Naive thymus-derived CD4-positive, alpha-beta T cell (primary cell): ENCODE measurements around the gene AKR1E2. TPM values are rescaled to one million over a fixed set of nuclear protein-coding genes. Genes with fewer than 3 reads are reported as not detected.
A peak's percentile ranks its signal among the peaks of the same experiment; 100 is the strongest.

Experiments
- ATAC-seq: fragments of 150-1000 bp; cut with Tn5 transposase; 2 replicates; pipeline ENCODE4 v1.10.0; 2021; ENCODE audit warnings: mild to moderate bottlenecking, moderate library complexity
- CTCF ChIA-PET: fragments of 350-600 bp; sonication (Branson Sonifier 250); formaldehyde crosslinking; loops from one replicate; lab custom pipeline; 2021; ENCODE audit warnings: antibody characterized with exemption; lab: Charles Lee
- POLR2A ChIA-PET: fragments of 350-600 bp; sonication (Branson Sonifier 250); formaldehyde crosslinking; loops from one replicate; lab custom pipeline; 2021; ENCODE audit warnings: antibody characterized with exemption, inconsistent platforms; lab: Charles Lee
- DNase-seq, 9 donors: peaks; one replicate each; pipeline versions ENCODE4 v3.0.0 to v3.0.0-alpha.2; 2020 to 2022; ENCODE audit warnings: mixed read lengths in 1 of 9
- H3K27ac ChIP-seq: one replicate; pipeline ENCODE4 v1.7.0; 2013; ENCODE audit warnings: mild to moderate bottlenecking, low read depth, low read length, moderate library complexity
- H3K27me3 ChIP-seq, 2 donors: one replicate each; pipeline ENCODE4 v1.7.0; 2013; ENCODE audit warnings: low read length in 2 of 2, mild to moderate bottlenecking in 2 of 2, moderate library complexity in 2 of 2; ENCODE audit not compliant: control insufficient read depth in 2 of 2, insufficient read depth in 2 of 2
- H3K36me3 ChIP-seq, 3 experiments: 1 replicate in 2 of 3; 2 replicates in 1 of 3; pipeline ENCODE4 v1.7.0; 2013; ENCODE audit warnings: low read length in 3 of 3, mild to moderate bottlenecking in 3 of 3, moderate library complexity in 1 of 3; ENCODE audit not compliant: insufficient read depth in 3 of 3, control insufficient read depth in 2 of 3
- H3K4me1 ChIP-seq, 2 donors: one replicate each; pipeline ENCODE4 v1.7.0; 2013; ENCODE audit warnings: low read length in 2 of 2, mild to moderate bottlenecking in 2 of 2, moderate library complexity in 1 of 2; ENCODE audit not compliant: control insufficient read depth in 2 of 2, insufficient read depth in 2 of 2
- H3K4me3 ChIP-seq: 2 replicates; pipeline ENCODE4 v1.7.0; 2013; ENCODE audit warnings: mild to moderate bottlenecking, low read length
- H3K9me3 ChIP-seq, 3 experiments: 1 replicate in 2 of 3; 2 replicates in 1 of 3; pipeline ENCODE4 v1.7.0; 2013; ENCODE audit warnings: low read length in 3 of 3; ENCODE audit not compliant: control insufficient read depth in 2 of 3
- H3K27ac Mint-ChIP-seq, 9 donors: one replicate each; pipeline ENCODE4 v1.8.0; 2020 to 2022; ENCODE audit warnings: mixed read lengths in 9 of 9, mild to moderate bottlenecking in 8 of 9, moderate library complexity in 5 of 9, inconsistent platforms in 2 of 9
- H3K27me3 Mint-ChIP-seq, 5 donors: one replicate each; pipeline ENCODE4 v1.8.0; 2021 to 2022; ENCODE audit warnings: mixed read lengths in 5 of 5, mild to moderate bottlenecking in 1 of 5
- H3K36me3 Mint-ChIP-seq, 5 donors: one replicate each; pipeline ENCODE4 v1.8.0; 2020 to 2022; ENCODE audit warnings: mixed read lengths in 5 of 5, mild to moderate bottlenecking in 3 of 5, inconsistent platforms in 1 of 5
- H3K4me1 Mint-ChIP-seq, 7 donors: one replicate each; pipeline ENCODE4 v1.8.0; 2020 to 2022; ENCODE audit warnings: mixed read lengths in 7 of 7, mild to moderate bottlenecking in 3 of 7, inconsistent platforms in 1 of 7
- H3K4me3 Mint-ChIP-seq, 10 donors: one replicate each; pipeline ENCODE4 v1.8.0; 2020 to 2022; ENCODE audit warnings: mild to moderate bottlenecking in 10 of 10, mixed read lengths in 10 of 10, moderate library complexity in 6 of 10, inconsistent platforms in 2 of 10
- H3K9me3 Mint-ChIP-seq, 11 donors: one replicate each; pipeline ENCODE4 v1.8.0; 2020 to 2022; ENCODE audit warnings: mixed read lengths in 11 of 11, mild to moderate bottlenecking in 4 of 11, inconsistent platforms in 1 of 11, moderate library complexity in 1 of 11
- intact Hi-C, 2 donors: fragments of 100-400 bp; cut with micrococcal nuclease; formaldehyde crosslinking; loops; one replicate each; pipeline ENCODE4 v1.15.1; 2023
- polyA plus RNA-seq, 2 donors: library from polyadenylated mRNA; unstranded; fragments of 300-500 nt; fragmentation: Illumina TruSeq; gene quantifications; one replicate each; pipeline ENCODE4 v1.2.3, GENCODE V29; 2021
- total RNA-seq, 6 experiments: library from RNA in 5 of 6; stranded (reverse) in 5 of 6; gene quantifications; 1 replicate in 5 of 6; 2 replicates in 1 of 6; pipeline ENCODE4 v1.2.3 and lab custom pipeline; 2021 to 2026

AKR1E2 gene
- total and polyA plus RNA-seq, 7 experiments from 2014 or later, result 3.6 to 26.0 (median 10.6) TPM

GRCh38 chr10:4840151-4840550 is 14.1 kb downstream of the AKR1E2 start:
- Histone ChIP-seq H3K4me1 (peaks cover 0 to 28% of the 10 kb centered on the region in 2 donors), H3K27ac (no peak overlapping the region), H3K9me3 (no peaks in the 10 kb centered on the region), H3K4me3 (no peak overlapping the region), H3K36me3 (no peaks in the 10 kb centered on the region), H3K27me3 (no peaks in the 10 kb centered on the region)
- no peaks in the 10 kb centered on the region for H3K9me3 Mint-ChIP-seq
- no peak overlapping the region for H3K4me3 Mint-ChIP-seq
- ATAC-seq (no peak), DNase-seq (no peak)
- ChIA-PET CTCF (no interaction called here), POLR2A (interaction anchor here (2.4 kb wide), 1 partner anchor 13 kb away, joined by 7 read pairs; no protein-coding TSS in a partner anchor)
- H3K27ac Mint-ChIP-seq, result peak overlapping the region in 5 of 9 donors; percentile 28 to 71 (median 53)
- H3K4me1 Mint-ChIP-seq, result peaks cover 17 to 40% (median 24%) of the 10 kb centered on the region in 7 donors
- intact Hi-C loops, result no loop called here
- H3K27me3 Mint-ChIP-seq, result peaks cover 0 to 3% (median 0%) of the 10 kb centered on the region in 5 donors
- H3K36me3 Mint-ChIP-seq, result peaks cover 0 to 33% (median 11%) of the 10 kb centered on the region in 5 donors

GRCh38 chr10:4843525-4844180 is 17.6 kb downstream of the AKR1E2 start:
- Histone ChIP-seq H3K9me3 (no peaks in the 10 kb centered on the region), H3K36me3 (peaks cover 0 to 4% (median 0%) of the 10 kb centered on the region in 3 experiments), H3K4me3 (no peak overlapping the region), H3K4me1 (no peaks in the 10 kb centered on the region), H3K27ac (no peak overlapping the region), H3K27me3 (no peaks in the 10 kb centered on the region)
- H3K4me3 Mint-ChIP-seq, result no peak overlapping the region
- POLR2A ChIA-PET, result no interaction called here
- no peak for ATAC-seq
- no peak overlapping the region for H3K27ac Mint-ChIP-seq
- peaks cover 0 to 3% (median 0%) of the 10 kb centered on the region in 5 donors for H3K27me3 Mint-ChIP-seq
- peaks cover 0 to 33% (median 7%) of the 10 kb centered on the region in 5 donors for H3K36me3 Mint-ChIP-seq
- CTCF ChIA-PET, result no interaction called here
- intact Hi-C loops, result no loop called here
- no peaks in the 10 kb centered on the region for H3K9me3 Mint-ChIP-seq
- peaks cover 0 to 12% (median 0%) of the 10 kb centered on the region in 7 donors for H3K4me1 Mint-ChIP-seq
- no peak for DNase-seq

- Histone ChIP-seq H3K36me3 (peaks cover 0 to 5% (median 0%) of the 10 kb centered on the region in 3 experiments), H3K9me3 (no peaks in the 10 kb centered on the region), H3K4me3 (no peak overlapping the region), H3K27me3 (no peaks in the 10 kb centered on the region), H3K27ac (no peak overlapping the region), H3K4me1 (no peaks in the 10 kb centered on the region)
- DNase-seq, result no peak
- Mint-ChIP-seq H3K4me3 (no peak overlapping the region), H3K4me1 (peaks cover 0 to 10% (median 6%) of the 10 kb centered on the region in 7 donors), H3K27ac (no peak overlapping the region), H3K36me3 (peaks cover 0 to 36% (median 7%) of the 10 kb centered on the region in 5 donors), H3K9me3 (peaks cover 0 to 2% (median 0%) of the 10 kb centered on the region in 11 donors), H3K27me3 (peaks cover 0 to 3% (median 0%) of the 10 kb centered on the region in 5 donors)
- intact Hi-C loops, result loop anchor here (5.0 kb wide), 3 partner anchors 247 to 1027 kb away; partner anchors contain the start of gene AKR1C3 (in 1 of the 2)
- CTCF ChIA-PET, result no interaction called here
- POLR2A ChIA-PET, result no interaction called here
- ATAC-seq, result no peak
Observed at GRCh38 chr10:4844864-4845263, 18.9 kb downstream of the AKR1E2 start.

- peaks cover 0 to 12% (median 7%) of the 10 kb centered on the region in 7 donors for H3K4me1 Mint-ChIP-seq
- ChIA-PET CTCF (no interaction called here), POLR2A (no interaction called here)
- Histone ChIP-seq H3K36me3 (peaks cover 0 to 5% (median 0%) of the 10 kb centered on the region in 3 experiments), H3K4me1 (no peaks in the 10 kb centered on the region), H3K9me3 (no peaks in the 10 kb centered on the region), H3K27ac (no peak overlapping the region), H3K27me3 (no peaks in the 10 kb centered on the region), H3K4me3 (no peak overlapping the region)
- H3K27ac Mint-ChIP-seq, result no peak overlapping the region
- ATAC-seq (no peak), DNase-seq (no peak)
- intact Hi-C loops, result loop anchor here (5.0 kb wide), 3 partner anchors 247 to 1027 kb away; partner anchors contain the start of gene AKR1C3 (in 1 of the 2)
- peaks cover 0 to 2% (median 0%) of the 10 kb centered on the region in 11 donors for H3K9me3 Mint-ChIP-seq
- H3K27me3 Mint-ChIP-seq, result peaks cover 0 to 3% (median 0%) of the 10 kb centered on the region in 5 donors
- peaks cover 0 to 30% (median 7%) of the 10 kb centered on the region in 5 donors for H3K36me3 Mint-ChIP-seq
- H3K4me3 Mint-ChIP-seq, result no peak overlapping the region
Observed at GRCh38 chr10:4845766-4846165, 19.8 kb downstream of the AKR1E2 start.

GRCh38 chr10:4846775-4847174 is 20.8 kb downstream of the AKR1E2 start:
- DNase-seq (no peak), ATAC-seq (no peak)
- intact Hi-C loops, result loop anchor here (5.0 kb wide), 3 partner anchors 246 to 1026 kb away; partner anchors contain the start of gene AKR1C3 (in 1 of the 2)
- Mint-ChIP-seq H3K9me3 (peaks cover 0 to 2% (median 0%) of the 10 kb centered on the region in 11 donors), H3K36me3 (peaks cover 0 to 30% (median 7%) of the 10 kb centered on the region in 5 donors), H3K27me3 (peaks cover 0 to 3% (median 0%) of the 10 kb centered on the region in 5 donors), H3K4me3 (no peak overlapping the region), H3K4me1 (peaks cover 0 to 12% (median 7%) of the 10 kb centered on the region in 7 donors), H3K27ac (no peak overlapping the region)
- H3K9me3 ChIP-seq, result no peaks in the 10 kb centered on the region
- peaks cover 0 to 5% (median 0%) of the 10 kb centered on the region in 3 experiments for H3K36me3 ChIP-seq
- H3K4me3 ChIP-seq, result no peak overlapping the region
- ChIA-PET POLR2A (interaction anchor here (1.4 kb wide), 1 partner anchor 460 kb away, joined by 3 read pairs; no protein-coding TSS in a partner anchor), CTCF (interaction anchor here (5.0 to 6.8 kb wide), 2 partner anchors 11 to 587 kb away, joined by 63 to 86 read pairs; no protein-coding TSS in a partner anchor)
- H3K27me3 ChIP-seq, result no peaks in the 10 kb centered on the region
- H3K27ac ChIP-seq, result no peak overlapping the region
- no peaks in the 10 kb centered on the region for H3K4me1 ChIP-seq

- intact Hi-C loops, result loop anchor here (5.0 kb wide), 3 partner anchors 245 to 1025 kb away; partner anchors contain the start of gene AKR1C3 (in 1 of the 2)
- ChIA-PET CTCF (interaction anchor here (0.6 to 6.8 kb wide), 11 partner anchors 12 to 946 kb away, joined by 3 to 86 read pairs (median 4); no protein-coding TSS in a partner anchor), POLR2A (interaction anchor here (0.7 to 1.4 kb wide), 2 partner anchors 22 to 459 kb away, joined by 3 read pairs; partner anchors contain the start of gene AKR1E2)
- Mint-ChIP-seq H3K4me3 (no peak overlapping the region), H3K9me3 (peaks cover 0 to 2% (median 0%) of the 10 kb centered on the region in 11 donors), H3K27ac (peak overlapping the region in 1 of 9 donors; percentile 43), H3K36me3 (peaks cover 0 to 36% (median 7%) of the 10 kb centered on the region in 5 donors), H3K27me3 (peaks cover 0 to 3% (median 0%) of the 10 kb centered on the region in 5 donors), H3K4me1 (peaks cover 0 to 12% (median 7%) of the 10 kb centered on the region in 7 donors)
- H3K27me3 ChIP-seq, result no peaks in the 10 kb centered on the region
- H3K4me1 ChIP-seq, result no peaks in the 10 kb centered on the region
- ATAC-seq, result peak; percentile 8
- H3K36me3 ChIP-seq, result peaks cover 0 to 5% (median 0%) of the 10 kb centered on the region in 3 experiments
- H3K9me3 ChIP-seq, result no peaks in the 10 kb centered on the region
- DNase-seq, result no peak
- no peak overlapping the region for H3K27ac ChIP-seq
- H3K4me3 ChIP-seq, result no peak overlapping the region
Observed at GRCh38 chr10:4847561-4848355, 21.8 kb downstream of the AKR1E2 start.
